Mesodermal cell (in vitro differentiated cells): Measurements from ENCODE around the gene HIBADH.
"Not testable (repeated sequence)": the region's sequence is repeated elsewhere in the genome, so short reads cannot be mapped to it uniquely, and the experiment has no call there.

Experiments
- H3K27ac ChIP-seq: 2 replicates; pipeline ENCODE4 v1.7.0; 2013; ENCODE audit warnings: mild to moderate bottlenecking, low read depth, low read length, moderate library complexity; ENCODE audit not compliant: severe bottlenecking
- H3K36me3 ChIP-seq: 2 replicates; pipeline ENCODE4 v1.7.1; 2013; ENCODE audit warnings: mild to moderate bottlenecking, low read length, moderate library complexity; ENCODE audit not compliant: control insufficient read depth, insufficient read depth
- H3K4me1 ChIP-seq: one replicate; pipeline ENCODE4 v1.7.1; 2013; ENCODE audit warnings: mild to moderate bottlenecking, low read length; ENCODE audit not compliant: insufficient read depth, control insufficient read depth, poor library complexity, severe bottlenecking
- H3K4me3 ChIP-seq: 2 replicates; pipeline ENCODE4 v1.7.0; 2013; ENCODE audit warnings: low read length, control low read depth, mild to moderate bottlenecking; ENCODE audit not compliant: insufficient read depth, poor library complexity, severe bottlenecking; ENCODE audit errors: extremely low read depth
- H3K9me3 ChIP-seq: 2 replicates; pipeline ENCODE4 v1.7.1; 2013; ENCODE audit warnings: mild to moderate bottlenecking, low read length, moderate library complexity; ENCODE audit not compliant: control insufficient read depth
- WGBS, 2 experiments: methylation state at CpG; one replicate each; pipeline ENCODE4 v1.1.5; 2013; ENCODE audit warnings: missing lambda C conversion rate in 2 of 2; ENCODE audit not compliant: insufficient coverage in 2 of 2; 5-methylcytosine and 5-hydroxymethylcytosine counted together

HIBADH gene

GRCh38 chr7:27655184-27655583 is 7.5 kb downstream of the HIBADH start:
- no CpG with 5 or more reads among the region's 1 CpG for WGBS, 2 experiments
- Histone ChIP-seq H3K4me3 (no peak overlapping the region), H3K36me3 (peaks cover 10% of the 10 kb centered on the region), H3K4me1 (no peaks in the 10 kb centered on the region), H3K9me3 (no peaks in the 10 kb centered on the region), H3K27ac (no peak overlapping the region)

- Histone ChIP-seq H3K4me1 (no peaks in the 10 kb centered on the region), H3K36me3 (peaks cover 11% of the 10 kb centered on the region), H3K27ac (no peak overlapping the region), H3K9me3 (no peaks in the 10 kb centered on the region), H3K4me3 (no peak overlapping the region)
- 88 to 100% methylated on average over 1 to 4 of the region's 6 CpGs for WGBS, 2 experiments
Observed at GRCh38 chr7:27652518-27652917, 10.2 kb downstream of the HIBADH start.

- Histone ChIP-seq H3K4me3 (no peak overlapping the region), H3K36me3 (peaks cover 17% of the 10 kb centered on the region), H3K4me1 (no peaks in the 10 kb centered on the region), H3K27ac (no peak overlapping the region), H3K9me3 (no peaks in the 10 kb centered on the region)
Observed at GRCh38 chr7:27651702-27652101, 11.0 kb downstream of the HIBADH start.

- WGBS, 2 experiments: 85 to 100% methylated on average over 2 to 4 of the region's 4 CpGs
- peaks cover 22% of the 10 kb centered on the region for H3K36me3 ChIP-seq
Observed at GRCh38 chr7:27650283-27650682, 12.4 kb downstream of the HIBADH start.

GRCh38 chr7:27647489-27647888 is 15.2 kb downstream of the HIBADH start:
- no peaks in the 10 kb centered on the region for H3K4me1 ChIP-seq
- no peak overlapping the region for H3K27ac ChIP-seq
- no peak overlapping the region for H3K4me3 ChIP-seq
- 86 to 100% methylated on average over 1 of the region's 1 CpG for WGBS, 2 experiments
- peaks cover 26% of the 10 kb centered on the region for H3K36me3 ChIP-seq
- H3K9me3 ChIP-seq: no peaks in the 10 kb centered on the region

More at GRCh38 chr7:27650283-27650682, 12.4 kb downstream of the HIBADH start:
- H3K4me3 ChIP-seq: no peak overlapping the region
- no peaks in the 10 kb centered on the region for H3K9me3 ChIP-seq
- H3K4me1 ChIP-seq: no peaks in the 10 kb centered on the region
- H3K27ac ChIP-seq: no peak overlapping the region

GRCh38 chr7:27647046-27647445 is 15.6 kb downstream of the HIBADH start:
- peaks cover 26% of the 10 kb centered on the region for H3K36me3 ChIP-seq
- no peak overlapping the region for H3K4me3 ChIP-seq
- no peaks in the 10 kb centered on the region for H3K4me1 ChIP-seq
- WGBS, 2 experiments: 95 to 100% methylated on average over 3 to 7 of the region's 9 CpGs
- H3K9me3 ChIP-seq: no peaks in the 10 kb centered on the region
- H3K27ac ChIP-seq: no peak overlapping the region

GRCh38 chr7:27642271-27642670 is 20.4 kb downstream of the HIBADH start:
- Histone ChIP-seq H3K27ac (no peak overlapping the region), H3K36me3 (peaks cover 25% of the 10 kb centered on the region), H3K9me3 (no peaks in the 10 kb centered on the region), H3K4me3 (no peak overlapping the region), H3K4me1 (peaks cover 5% of the 10 kb centered on the region)
- no CpG with 5 or more reads among the region's 2 CpGs for WGBS, 2 experiments

- Histone ChIP-seq H3K36me3 (peaks cover 21% of the 10 kb centered on the region), H3K9me3 (no peaks in the 10 kb centered on the region), H3K4me1 (peaks cover 5% of the 10 kb centered on the region), H3K4me3 (no peak overlapping the region), H3K27ac (no peak overlapping the region)
- 86 to 89% methylated on average over 1 of the region's 4 CpGs for WGBS, 2 experiments
Observed at GRCh38 chr7:27641581-27642230, 21.0 kb downstream of the HIBADH start.

- H3K4me1 ChIP-seq: peaks cover 5% of the 10 kb centered on the region
- H3K27ac ChIP-seq: no peak overlapping the region
- WGBS, 2 experiments: 100% methylated on average over 1 of the region's 5 CpGs; no CpG with 5 or more reads in 1 of the 2 experiments
- H3K4me3 ChIP-seq: no peak overlapping the region
- H3K9me3 ChIP-seq: no peaks in the 10 kb centered on the region
- peaks cover 16% of the 10 kb centered on the region for H3K36me3 ChIP-seq
Observed at GRCh38 chr7:27640884-27641574, 21.7 kb downstream of the HIBADH start.

- H3K4me3 ChIP-seq: no peak overlapping the region
- H3K9me3 ChIP-seq: no peaks in the 10 kb centered on the region
- no peak overlapping the region for H3K27ac ChIP-seq
- WGBS, 2 experiments: 90 to 96% methylated on average over 3 of the region's 6 CpGs
- peaks cover 16% of the 10 kb centered on the region for H3K36me3 ChIP-seq
- peaks cover 5% of the 10 kb centered on the region for H3K4me1 ChIP-seq
Observed at GRCh38 chr7:27639851-27640250, 22.8 kb downstream of the HIBADH start.

GRCh38 chr7:27639048-27639447 is 23.6 kb downstream of the HIBADH start:
- peaks cover 16% of the 10 kb centered on the region for H3K36me3 ChIP-seq
- 80% methylated on average over 1 of the region's 1 CpG; no CpG with 5 or more reads in 1 of the 2 experiments for WGBS, 2 experiments
- not testable (repeated sequence) for H3K4me1 ChIP-seq, H3K27ac ChIP-seq, H3K4me3 ChIP-seq, H3K9me3 ChIP-seq
